ENCODE data around the gene CPED1.
"Not testable (repeated sequence)": the region's sequence is repeated elsewhere in the genome, so short reads cannot be mapped to it uniquely, and the experiment has no call there.

CPED1 gene

GRCh38 chr7:121195874-121196273, 207.4 kb downstream of the CPED1 start:
- FAIRE-seq, result no peak

GRCh38 chr7:121196286-121196685, 207.8 kb downstream of the CPED1 start:
- FAIRE-seq, result no peak

- no peak for FAIRE-seq
These were observed 208.9 kb downstream of the CPED1 start for GRCh38 chr7:121197455-121197854.

- no peak for FAIRE-seq
These were observed 210.0 kb downstream of the CPED1 start for GRCh38 chr7:121198502-121198901.

- FAIRE-seq, result no peak
These were observed 213.6 kb downstream of the CPED1 start for GRCh38 chr7:121202125-121202524.

- FAIRE-seq, result no peak
These were observed 214.3 kb downstream of the CPED1 start for GRCh38 chr7:121202834-121203233.

GRCh38 chr7:121204537-121204936, 216.0 kb downstream of the CPED1 start:
- FAIRE-seq, result no peak

GRCh38 chr7:121205777-121206176, 217.3 kb downstream of the CPED1 start:
- no peak for FAIRE-seq

GRCh38 chr7:121211253-121211652, 222.7 kb downstream of the CPED1 start:
- no peak for FAIRE-seq

- no peak for FAIRE-seq
These were observed 223.5 kb downstream of the CPED1 start for GRCh38 chr7:121212036-121212435.

GRCh38 chr7:121214657-121215056, 226.1 kb downstream of the CPED1 start:
- FAIRE-seq, result no peak

- FAIRE-seq, result no peak
These were observed 230.5 kb downstream of the CPED1 start for GRCh38 chr7:121219026-121219425.

- FAIRE-seq, result not testable (repeated sequence)
These were observed 232.6 kb downstream of the CPED1 start for GRCh38 chr7:121221108-121221507.

GRCh38 chr7:121228779-121229178, 240.3 kb downstream of the CPED1 start:
- no peak for FAIRE-seq

GRCh38 chr7:121235201-121235600, 246.7 kb downstream of the CPED1 start:
- peak; percentile 53 for FAIRE-seq

- FAIRE-seq, result no peak
These were observed 249.1 kb downstream of the CPED1 start for GRCh38 chr7:121237601-121238000.

GRCh38 chr7:121244120-121244870, 255.8 kb downstream of the CPED1 start:
- FAIRE-seq, result no peak

GRCh38 chr7:121251367-121251766, 262.9 kb downstream of the CPED1 start:
- not testable (repeated sequence) for FAIRE-seq

- not testable (repeated sequence) for FAIRE-seq
These were observed 264.2 kb downstream of the CPED1 start for GRCh38 chr7:121252523-121253235.

GRCh38 chr7:121259826-121260225, 271.3 kb downstream of the CPED1 start:
- no peak for FAIRE-seq

GRCh38 chr7:121261207-121261884, 272.8 kb downstream of the CPED1 start:
- FAIRE-seq, result no peak

- FAIRE-seq, result no peak
These were observed 273.7 kb downstream of the CPED1 start for GRCh38 chr7:121262221-121262620.

GRCh38 chr7:121262969-121263368, 274.5 kb downstream of the CPED1 start:
- no peak for FAIRE-seq
